ENCODE results near the gene PKN1. TPM values are rescaled to one million over a fixed set of nuclear protein-coding genes. Genes with fewer than 3 reads are reported as not detected.
A peak's percentile ranks its signal among the peaks of the same experiment; 100 is the strongest.
"Not testable (repeated sequence)": the region's sequence is repeated elsewhere in the genome, so short reads cannot be mapped to it uniquely, and the experiment has no call there.

Gene PKN1
- total RNA-seq, 1 donor from 2014 or later = 57.9 TPM

- not testable (repeated sequence) for H3K9ac ChIP-seq (ENCODE audit: low read depth in 1 of 3, low read length in 3 of 3); H3K27me3 ChIP-seq (ENCODE audit: control insufficient read depth in 3 of 3, insufficient read depth in 3 of 3, low read length in 3 of 3); H3K4me1 ChIP-seq (ENCODE audit: control insufficient read depth in 3 of 3, insufficient read depth in 3 of 3, low read length in 3 of 3); H3K27ac ChIP-seq (ENCODE audit: low read depth, low read length); H3K9me3 ChIP-seq (ENCODE audit: control insufficient read depth in 3 of 3, low read length in 3 of 3); H3K4me3 ChIP-seq (ENCODE audit: low read length in 3 of 3)
- H3K36me3 ChIP-seq (ENCODE audit: control insufficient read depth in 3 of 3, insufficient read depth in 3 of 3, low read length in 3 of 3) = peaks cover 31 to 59% (median 34%) of the 10 kb centered on the region in 3 donors
Observed at GRCh38 chr19:14396730-14397129, 36.4 kb upstream of the PKN1 start.

GRCh38 chr19:14397168-14397567, 35.9 kb upstream of the PKN1 start:
- peaks cover 31 to 59% (median 33%) of the 10 kb centered on the region in 3 donors for H3K36me3 ChIP-seq (ENCODE audit: control insufficient read depth in 3 of 3, insufficient read depth in 3 of 3, low read length in 3 of 3)
- H3K27me3 ChIP-seq (ENCODE audit: control insufficient read depth in 3 of 3, insufficient read depth in 3 of 3, low read length in 3 of 3); H3K27ac ChIP-seq (ENCODE audit: low read depth, low read length): not testable (repeated sequence)

GRCh38 chr19:14400951-14401431, 32.1 kb upstream of the PKN1 start:
- H3K27ac ChIP-seq (ENCODE audit: low read depth, low read length) = no peak overlapping the region
- no peaks in the 10 kb centered on the region for H3K27me3 ChIP-seq (ENCODE audit: control insufficient read depth in 3 of 3, insufficient read depth in 3 of 3, low read length in 3 of 3)
- no peak overlapping the region for H3K4me3 ChIP-seq (ENCODE audit: low read length in 3 of 3)
- H3K36me3 ChIP-seq (ENCODE audit: control insufficient read depth in 3 of 3, insufficient read depth in 3 of 3, low read length in 3 of 3) = peaks cover 33 to 50% (median 34%) of the 10 kb centered on the region in 3 donors
- no peaks in the 10 kb centered on the region for H3K9me3 ChIP-seq (ENCODE audit: control insufficient read depth in 3 of 3, low read length in 3 of 3)
- no peaks in the 10 kb centered on the region for H3K4me1 ChIP-seq (ENCODE audit: control insufficient read depth in 3 of 3, insufficient read depth in 3 of 3, low read length in 3 of 3)
- H3K9ac ChIP-seq (ENCODE audit: low read depth in 1 of 3, low read length in 3 of 3) = no peak overlapping the region

More at GRCh38 chr19:14397168-14397567, 35.9 kb upstream of the PKN1 start:
- H3K4me1 ChIP-seq (ENCODE audit: control insufficient read depth in 3 of 3, insufficient read depth in 3 of 3, low read length in 3 of 3); H3K9me3 ChIP-seq (ENCODE audit: control insufficient read depth in 3 of 3, low read length in 3 of 3); H3K4me3 ChIP-seq (ENCODE audit: low read length in 3 of 3); H3K9ac ChIP-seq (ENCODE audit: low read depth in 1 of 3, low read length in 3 of 3): not testable (repeated sequence)

GRCh38 chr19:14401468-14402195, 31.5 kb upstream of the PKN1 start:
- no peaks in the 10 kb centered on the region for H3K27me3 ChIP-seq (ENCODE audit: control insufficient read depth in 3 of 3, insufficient read depth in 3 of 3, low read length in 3 of 3)
- H3K4me1 ChIP-seq (ENCODE audit: control insufficient read depth in 3 of 3, insufficient read depth in 3 of 3, low read length in 3 of 3) = peaks cover 3 to 4% (median 4%) of the 10 kb centered on the region in 3 donors
- H3K4me3 ChIP-seq (ENCODE audit: low read length in 3 of 3) = no peak overlapping the region
- H3K36me3 ChIP-seq (ENCODE audit: control insufficient read depth in 3 of 3, insufficient read depth in 3 of 3, low read length in 3 of 3) = peaks cover 34 to 48% (median 36%) of the 10 kb centered on the region in 3 donors
- no peak overlapping the region for H3K9ac ChIP-seq (ENCODE audit: low read depth in 1 of 3, low read length in 3 of 3)
- no peak overlapping the region for H3K27ac ChIP-seq (ENCODE audit: low read depth, low read length)
- no peaks in the 10 kb centered on the region for H3K9me3 ChIP-seq (ENCODE audit: control insufficient read depth in 3 of 3, low read length in 3 of 3)

GRCh38 chr19:14402332-14403144, 30.6 kb upstream of the PKN1 start:
- Histone ChIP-seq H3K27me3 (ENCODE audit: control insufficient read depth in 3 of 3, insufficient read depth in 3 of 3, low read length in 3 of 3) (no peaks in the 10 kb centered on the region), H3K9me3 (ENCODE audit: control insufficient read depth in 3 of 3, low read length in 3 of 3) (no peaks in the 10 kb centered on the region), H3K36me3 (ENCODE audit: control insufficient read depth in 3 of 3, insufficient read depth in 3 of 3, low read length in 3 of 3) (peaks cover 39 to 52% (median 41%) of the 10 kb centered on the region in 3 donors), H3K4me1 (ENCODE audit: control insufficient read depth in 3 of 3, insufficient read depth in 3 of 3, low read length in 3 of 3) (peaks cover 3 to 4% (median 4%) of the 10 kb centered on the region in 3 donors), H3K27ac (ENCODE audit: low read depth, low read length) (no peak overlapping the region), H3K4me3 (ENCODE audit: low read length in 3 of 3) (no peak overlapping the region), H3K9ac (ENCODE audit: low read depth in 1 of 3, low read length in 3 of 3) (peak overlapping the region in 1 of 3 donors; percentile 23)

GRCh38 chr19:14403145-14403930, 29.8 kb upstream of the PKN1 start:
- H3K9ac ChIP-seq (ENCODE audit: low read depth in 1 of 3, low read length in 3 of 3); H3K27me3 ChIP-seq (ENCODE audit: control insufficient read depth in 3 of 3, insufficient read depth in 3 of 3, low read length in 3 of 3); H3K4me1 ChIP-seq (ENCODE audit: control insufficient read depth in 3 of 3, insufficient read depth in 3 of 3, low read length in 3 of 3); H3K4me3 ChIP-seq (ENCODE audit: low read length in 3 of 3); H3K9me3 ChIP-seq (ENCODE audit: control insufficient read depth in 3 of 3, low read length in 3 of 3); H3K27ac ChIP-seq (ENCODE audit: low read depth, low read length): not testable (repeated sequence)
- peaks cover 44 to 56% (median 45%) of the 10 kb centered on the region in 3 donors for H3K36me3 ChIP-seq (ENCODE audit: control insufficient read depth in 3 of 3, insufficient read depth in 3 of 3, low read length in 3 of 3)

- no peak overlapping the region for H3K27ac ChIP-seq (ENCODE audit: low read depth, low read length)
- peak overlapping the region in 1 of 3 donors; percentile 32 for H3K9ac ChIP-seq (ENCODE audit: low read depth in 1 of 3, low read length in 3 of 3)
- H3K27me3 ChIP-seq (ENCODE audit: control insufficient read depth in 3 of 3, insufficient read depth in 3 of 3, low read length in 3 of 3) = no peaks in the 10 kb centered on the region
- H3K4me1 ChIP-seq (ENCODE audit: control insufficient read depth in 3 of 3, insufficient read depth in 3 of 3, low read length in 3 of 3) = peaks cover 3 to 4% (median 4%) of the 10 kb centered on the region in 3 donors
- peaks cover 52 to 58% (median 55%) of the 10 kb centered on the region in 3 donors for H3K36me3 ChIP-seq (ENCODE audit: control insufficient read depth in 3 of 3, insufficient read depth in 3 of 3, low read length in 3 of 3)
- no peaks in the 10 kb centered on the region for H3K9me3 ChIP-seq (ENCODE audit: control insufficient read depth in 3 of 3, low read length in 3 of 3)
- no peak overlapping the region for H3K4me3 ChIP-seq (ENCODE audit: low read length in 3 of 3)
Observed at GRCh38 chr19:14404312-14404711, 28.8 kb upstream of the PKN1 start.

GRCh38 chr19:14405380-14405757, 27.7 kb upstream of the PKN1 start:
- Histone ChIP-seq H3K4me3 (ENCODE audit: low read length in 3 of 3) (no peak overlapping the region), H3K27me3 (ENCODE audit: control insufficient read depth in 3 of 3, insufficient read depth in 3 of 3, low read length in 3 of 3) (no peaks in the 10 kb centered on the region), H3K4me1 (ENCODE audit: control insufficient read depth in 3 of 3, insufficient read depth in 3 of 3, low read length in 3 of 3) (peaks cover 3 to 4% (median 4%) of the 10 kb centered on the region in 3 donors), H3K36me3 (ENCODE audit: control insufficient read depth in 3 of 3, insufficient read depth in 3 of 3, low read length in 3 of 3) (peaks cover 62 to 66% (median 64%) of the 10 kb centered on the region in 3 donors), H3K9me3 (ENCODE audit: control insufficient read depth in 3 of 3, low read length in 3 of 3) (no peaks in the 10 kb centered on the region), H3K9ac (ENCODE audit: low read depth in 1 of 3, low read length in 3 of 3) (peak overlapping the region in 1 of 3 donors; percentile 33), H3K27ac (ENCODE audit: low read depth, low read length) (no peak overlapping the region)

- H3K27ac ChIP-seq (ENCODE audit: low read depth, low read length) = peak overlapping the region; percentile 40
- H3K9ac ChIP-seq (ENCODE audit: low read depth in 1 of 3, low read length in 3 of 3) = peak overlapping the region in 2 of 3 donors; percentile 32 to 62
- peaks cover 66 to 72% (median 68%) of the 10 kb centered on the region in 3 donors for H3K36me3 ChIP-seq (ENCODE audit: control insufficient read depth in 3 of 3, insufficient read depth in 3 of 3, low read length in 3 of 3)
- peaks cover 3 to 4% (median 4%) of the 10 kb centered on the region in 3 donors for H3K4me1 ChIP-seq (ENCODE audit: control insufficient read depth in 3 of 3, insufficient read depth in 3 of 3, low read length in 3 of 3)
- H3K27me3 ChIP-seq (ENCODE audit: control insufficient read depth in 3 of 3, insufficient read depth in 3 of 3, low read length in 3 of 3) = no peaks in the 10 kb centered on the region
- no peaks in the 10 kb centered on the region for H3K9me3 ChIP-seq (ENCODE audit: control insufficient read depth in 3 of 3, low read length in 3 of 3)
- H3K4me3 ChIP-seq (ENCODE audit: low read length in 3 of 3) = peak overlapping the region in 1 of 3 donors; percentile 27
Observed at GRCh38 chr19:14405758-14406644, 27.1 kb upstream of the PKN1 start.

Measured in skeletal muscle tissue (tissue), 4 donors.